Measurements from ENCODE around the gene TNIP1.

The TNIP1 gene

GRCh38 chr5:151063142-151063989 lies 17.5 kb downstream of the TNIP1 start:
- DNase-seq, result no peak

DNA sequence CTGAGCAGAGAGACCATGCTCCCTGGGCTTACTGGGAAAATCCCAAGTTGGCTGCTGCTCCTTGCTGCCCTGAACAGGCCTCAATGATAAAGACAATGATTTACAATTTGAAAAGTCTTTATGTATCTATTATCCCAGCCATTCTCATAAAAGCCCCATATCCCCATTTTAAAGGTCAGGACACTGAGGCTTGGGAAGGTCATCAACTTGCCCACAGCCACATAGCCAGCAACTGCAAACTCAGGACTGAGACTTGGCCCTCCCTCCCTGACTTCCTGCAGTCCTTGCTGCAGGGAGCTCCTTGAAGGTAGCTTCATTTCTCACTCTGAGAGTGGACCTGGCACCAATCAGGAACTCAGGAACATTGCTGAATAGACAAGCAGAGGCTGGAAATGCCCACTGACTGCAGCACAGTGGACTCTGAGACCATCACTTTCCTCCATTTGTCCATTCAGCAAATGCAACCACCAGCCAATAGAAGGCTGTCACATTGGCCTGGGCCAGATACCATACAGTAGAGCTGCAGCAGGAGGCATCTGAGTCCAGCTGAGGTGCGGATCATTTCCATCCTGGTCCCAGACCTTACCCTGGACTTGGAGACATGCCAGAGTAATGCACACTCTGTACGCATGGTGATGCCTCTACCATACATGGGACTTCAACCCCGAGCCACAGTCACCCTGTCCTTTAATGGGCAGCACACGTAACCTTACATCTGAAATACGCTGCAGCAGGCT lies 18.3 kb downstream of the TNIP1 start:
- no peak for DNase-seq

DNA sequence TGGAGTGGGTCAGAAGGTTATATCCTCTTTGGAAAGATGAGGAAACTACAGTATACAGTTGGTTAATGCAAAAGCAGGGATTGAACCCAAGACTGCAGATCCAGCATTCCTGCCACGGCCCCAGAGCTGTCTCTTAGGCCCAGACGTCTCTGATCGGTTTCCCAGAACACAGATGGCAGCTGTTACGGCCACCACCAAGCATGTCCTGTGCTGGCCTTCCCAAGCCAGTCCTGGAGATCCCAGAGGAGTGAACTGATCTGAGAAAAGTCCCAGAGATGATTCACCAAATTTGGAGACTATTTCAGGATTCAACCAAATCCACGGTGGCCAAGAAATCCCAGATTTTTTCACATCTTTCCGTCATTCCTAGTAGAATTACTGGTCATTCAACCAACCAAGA lies 20.1 kb downstream of the TNIP1 start:
- DNase-seq, result no peak

DNA sequence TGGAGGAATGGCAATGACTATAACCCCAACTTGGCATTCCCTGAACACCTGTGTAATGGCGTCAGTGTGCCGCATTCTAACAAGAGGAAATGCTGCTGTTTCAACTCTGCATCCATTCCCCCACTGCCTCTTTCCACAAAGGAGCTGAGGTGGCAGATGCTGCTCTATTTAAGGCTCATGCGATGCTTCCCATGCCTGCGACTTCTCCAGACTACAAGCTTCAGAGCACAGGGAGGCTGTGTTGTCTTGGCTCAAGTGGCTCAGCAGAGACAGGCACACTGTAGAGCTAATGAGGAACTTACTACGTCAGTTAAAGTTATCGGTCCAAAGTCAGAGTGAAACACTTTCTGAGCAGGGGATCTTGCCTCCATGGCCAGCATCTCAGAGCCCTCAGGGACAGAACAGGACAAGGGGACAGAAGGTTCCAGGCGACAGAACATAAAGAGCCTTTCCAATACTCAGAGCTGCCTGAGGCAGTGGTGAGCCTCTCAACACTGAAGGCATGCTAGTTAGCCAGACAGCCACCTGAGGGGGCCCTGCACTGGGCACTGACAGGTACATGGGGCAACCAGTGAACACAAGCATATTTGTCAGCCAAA lies 21.8 kb downstream of the TNIP1 start:
- no peak for DNase-seq

- no peak for DNase-seq
Observed at GRCh38 chr5:151058301-151058700, 22.5 kb downstream of the TNIP1 start.

GRCh38 chr5:151056379-151057325 lies 24.2 kb downstream of the TNIP1 start:
- no peak for DNase-seq

GRCh38 chr5:151055336-151055735 lies 25.5 kb downstream of the TNIP1 start:
- no peak for DNase-seq

- no peak for DNase-seq
Observed at GRCh38 chr5:151054709-151055108, 26.1 kb downstream of the TNIP1 start.

- DNase-seq, result no peak
Observed at GRCh38 chr5:151053796-151054462, 26.9 kb downstream of the TNIP1 start.

- no peak for DNase-seq
Observed at GRCh38 chr5:151052836-151053235, 28.0 kb downstream of the TNIP1 start.

GRCh38 chr5:151051931-151052608 lies 28.8 kb downstream of the TNIP1 start:
- DNase-seq, result no peak

DNA sequence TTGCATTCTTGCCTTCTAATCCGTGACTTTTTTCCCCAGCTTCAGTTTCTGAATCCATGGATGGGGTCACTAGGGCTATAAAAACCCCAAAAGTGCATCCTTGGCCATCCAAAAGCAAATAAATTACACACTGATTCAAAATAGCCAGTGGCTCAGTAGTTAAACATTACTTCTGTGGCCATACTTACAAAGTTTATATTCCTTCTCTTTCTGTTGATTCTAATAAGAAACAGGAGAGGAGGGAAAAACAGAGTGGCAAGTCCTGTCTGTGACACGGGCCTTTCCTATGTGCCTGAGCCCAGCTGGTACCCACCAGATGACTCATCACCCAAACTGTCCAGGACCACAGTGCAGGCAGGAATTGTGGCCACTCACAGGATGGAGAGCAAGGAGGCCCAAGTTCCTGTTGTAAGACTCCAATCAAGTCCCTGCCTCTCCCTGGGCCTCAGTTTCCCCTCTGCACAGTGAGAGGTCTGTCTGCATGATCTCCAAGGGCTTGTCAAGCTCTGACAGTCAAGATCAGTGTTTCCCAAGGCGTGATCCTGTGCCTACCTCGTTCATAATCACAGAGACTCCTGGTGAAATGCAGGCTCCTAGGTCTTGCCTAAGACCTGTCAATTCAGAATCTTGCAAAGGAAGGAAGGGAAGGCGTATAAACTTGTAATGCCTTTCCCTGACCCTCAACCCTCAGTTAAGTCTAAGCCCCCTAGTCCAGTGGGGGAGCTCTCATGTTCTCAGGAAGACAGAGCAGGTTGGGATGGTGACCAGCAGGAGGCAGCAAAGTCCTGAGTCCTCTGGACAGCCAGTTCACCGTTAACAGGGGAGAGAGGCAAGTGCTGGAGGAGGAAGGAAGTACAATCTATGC lies 29.5 kb downstream of the TNIP1 start:
- peak; percentile 60 for DNase-seq

DNA sequence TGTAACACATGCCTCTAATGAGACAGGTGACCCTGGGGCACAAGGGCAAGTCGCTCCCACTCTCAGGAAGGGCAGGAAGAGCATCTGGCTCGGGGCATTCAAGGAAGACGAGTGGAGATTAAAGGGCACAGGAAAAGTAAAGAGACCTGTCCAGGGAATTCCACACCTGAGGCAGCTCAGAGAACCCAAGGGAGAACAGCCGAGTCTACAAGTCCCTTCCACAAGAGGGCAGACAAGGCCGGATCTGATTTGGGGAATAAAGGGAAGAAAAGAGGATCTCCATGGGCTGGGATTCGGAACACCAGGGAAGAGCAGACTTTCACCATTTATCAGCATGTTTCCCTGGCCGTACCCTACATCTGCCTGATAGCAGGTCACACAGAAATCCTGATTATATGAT lies 32.3 kb downstream of the TNIP1 start:
- DNase-seq, result no peak

GRCh38 chr5:151047814-151048425 lies 32.9 kb downstream of the TNIP1 start:
- DNase-seq, result peak; percentile 11

GRCh38 chr5:151042453-151043093 lies 38.3 kb downstream of the TNIP1 start:
- no peak for DNase-seq

DNA sequence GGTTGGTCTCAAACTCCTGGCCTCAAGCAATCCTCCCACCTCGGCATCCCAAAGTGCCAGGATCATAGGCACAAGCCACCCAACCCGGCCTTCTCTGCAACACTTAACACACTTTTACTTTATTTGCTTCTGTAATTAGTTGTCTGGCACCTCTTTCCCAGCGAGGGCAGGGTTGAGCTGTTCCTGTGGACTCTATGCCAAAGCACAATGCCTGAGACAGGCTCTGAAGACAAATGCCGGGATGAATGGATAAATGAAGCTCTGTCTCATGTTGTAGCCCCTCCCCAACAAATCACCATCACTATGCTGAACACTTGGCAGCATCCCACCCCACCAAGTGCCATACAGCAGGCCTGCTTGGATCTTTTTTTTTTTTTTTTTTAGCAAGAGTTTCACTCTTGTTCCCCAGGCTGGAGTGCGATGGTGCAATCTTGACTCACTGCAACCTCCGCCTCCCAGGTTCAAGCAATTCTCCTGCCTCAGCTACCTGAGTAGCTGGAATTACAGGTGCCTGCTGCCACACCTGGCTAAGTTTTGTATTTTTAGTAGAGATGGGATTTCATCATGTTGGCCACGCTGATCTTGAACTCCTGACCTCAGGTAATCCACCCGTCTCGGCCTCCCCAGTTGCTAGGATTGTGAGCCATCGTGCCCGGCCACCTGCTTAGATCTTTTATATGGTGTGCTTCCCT lies 39.1 kb downstream of the TNIP1 start:
- no peak for DNase-seq

DNA sequence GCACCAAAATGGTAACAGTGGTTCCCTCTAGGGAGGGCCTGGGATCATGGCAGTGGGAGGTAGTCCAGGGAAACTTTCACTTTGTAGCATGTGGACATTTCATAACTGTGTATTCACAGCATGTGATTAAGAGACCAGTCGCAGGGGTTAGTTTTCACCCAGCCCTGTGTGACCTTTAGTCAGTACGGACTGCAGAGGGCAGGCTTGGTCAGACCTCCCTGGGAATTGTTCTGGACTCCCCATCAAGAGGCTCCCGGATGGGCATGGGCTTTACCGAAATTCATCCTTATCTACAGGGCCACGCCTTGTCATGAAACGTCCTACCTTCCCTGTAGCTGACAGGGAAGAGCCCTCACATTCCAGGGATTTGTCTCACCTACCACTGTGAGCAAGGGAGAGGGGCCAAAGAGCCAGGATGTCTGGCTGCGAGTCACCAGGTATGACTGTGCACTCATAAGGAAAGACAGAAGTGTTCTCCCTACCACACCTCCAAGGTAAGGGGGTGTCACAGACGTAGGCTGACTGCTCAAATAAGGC lies 40.6 kb downstream of the TNIP1 start:
- DNase-seq, result no peak

DNA sequence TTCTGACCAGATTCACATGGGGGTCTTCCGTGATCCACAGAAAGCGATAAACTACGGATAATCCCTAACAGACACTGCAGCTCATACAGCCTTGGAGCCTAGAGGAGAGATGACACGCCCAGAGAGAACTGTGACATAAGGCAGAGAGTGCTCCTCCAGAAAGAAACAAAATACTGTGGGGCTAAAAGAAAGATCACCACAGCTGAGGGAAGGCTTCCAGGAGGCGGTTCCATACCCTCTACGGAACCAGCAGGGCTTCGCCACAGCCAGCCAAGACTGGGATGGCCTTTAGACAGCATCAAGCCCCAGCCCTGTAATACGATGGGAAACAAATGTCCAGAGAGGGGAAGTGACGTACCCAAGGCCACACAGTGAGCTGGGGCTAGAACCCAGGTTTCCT lies 41.2 kb downstream of the TNIP1 start:
- DNase-seq, result no peak

Measured in T-helper 9 cell (primary cell).